ENCODE results near the gene RAI14.

DNA sequence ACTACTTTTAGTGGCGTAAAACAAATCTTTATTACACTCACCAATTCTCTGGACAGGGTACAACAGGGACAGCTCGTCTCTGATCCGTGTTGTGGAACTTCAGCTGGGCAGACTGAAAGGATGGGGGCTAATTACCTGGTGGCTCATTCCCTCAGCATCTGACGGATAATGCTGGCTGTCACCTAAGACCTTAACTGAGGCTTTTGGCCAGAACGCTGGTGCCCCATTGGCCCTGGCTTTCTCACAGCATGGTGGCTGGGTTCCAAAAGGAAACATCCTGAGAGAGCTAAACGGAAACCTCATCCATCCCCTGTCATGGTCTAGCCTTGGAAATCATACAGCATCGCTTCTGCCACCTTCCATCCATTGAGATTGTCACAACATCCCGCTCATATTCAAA lies 62.9 kb downstream of the RAI14 start:
- TF ChIP-seq, protein P1, sequence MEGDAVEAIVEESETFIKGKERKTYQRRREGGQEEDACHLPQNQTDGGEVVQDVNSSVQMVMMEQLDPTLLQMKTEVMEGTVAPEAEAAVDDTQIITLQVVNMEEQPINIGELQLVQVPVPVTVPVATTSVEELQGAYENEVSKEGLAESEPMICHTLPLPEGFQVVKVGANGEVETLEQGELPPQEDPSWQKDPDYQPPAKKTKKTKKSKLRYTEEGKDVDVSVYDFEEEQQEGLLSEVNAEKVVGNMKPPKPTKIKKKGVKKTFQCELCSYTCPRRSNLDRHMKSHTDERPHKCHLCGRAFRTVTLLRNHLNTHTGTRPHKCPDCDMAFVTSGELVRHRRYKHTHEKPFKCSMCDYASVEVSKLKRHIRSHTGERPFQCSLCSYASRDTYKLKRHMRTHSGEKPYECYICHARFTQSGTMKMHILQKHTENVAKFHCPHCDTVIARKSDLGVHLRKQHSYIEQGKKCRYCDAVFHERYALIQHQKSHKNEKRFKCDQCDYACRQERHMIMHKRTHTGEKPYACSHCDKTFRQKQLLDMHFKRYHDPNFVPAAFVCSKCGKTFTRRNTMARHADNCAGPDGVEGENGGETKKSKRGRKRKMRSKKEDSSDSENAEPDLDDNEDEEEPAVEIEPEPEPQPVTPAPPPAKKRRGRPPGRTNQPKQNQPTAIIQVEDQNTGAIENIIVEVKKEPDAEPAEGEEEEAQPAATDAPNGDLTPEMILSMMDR (IDR thresholded peaks at IDR 0.05) = no peak
- TF ChIP-seq ZFX (IDR thresholded peaks at IDR 0.05; ENCODE audit: borderline replicate concordance) = no peak
